Omental fat pad (tissue), 4 donors: ENCODE measurements around the gene ACVR1. TPM values are rescaled to one million over a fixed set of nuclear protein-coding genes. Genes with fewer than 3 reads are reported as not detected.

Experiments
- ATAC-seq: fragments of 150-250 bp; one replicate; pipeline ENCODE4 v1.9.1; 2016; ENCODE audit warnings: mild to moderate bottlenecking, moderate library complexity; ENCODE audit not compliant: low FRiP score
- DNase-seq: peaks from one replicate; pipeline ENCODE4 v3.0.0-alpha.2; 2019; ENCODE audit warnings: low spot score
- CTCF ChIP-seq, 3 donors: fragments of 450-650 bp; IDR thresholded peaks; one replicate each; pipeline ENCODE4 v1.5.1; 2016 to 2017; ENCODE audit warnings: antibody characterized with exemption in 3 of 3, mild to moderate bottlenecking in 3 of 3, moderate library complexity in 2 of 3
- total RNA-seq, 4 donors: library from RNA; depleted of rRNA; stranded (reverse); fragments of >200 nt; gene quantifications; one replicate each; pipeline ENCODE4 v1.1.0, GENCODE V29; 2016

ACVR1 gene
- total RNA-seq, 4 donors from 2014 or later, result 22.7 to 37.7 (median 28.2) TPM

- no peak for TF ChIP-seq CTCF (IDR thresholded peaks at IDR 0.05)
- DNase-seq (no peak), ATAC-seq (no peak)
Observed at GRCh38 chr2:157918319-157918718, 42.2 kb upstream of the ACVR1 start.

GRCh38 chr2:157911750-157912149 is 35.6 kb upstream of the ACVR1 start:
- DNase-seq, result no peak
- no peak for ATAC-seq
- no peak for TF ChIP-seq CTCF (IDR thresholded peaks at IDR 0.05)

GRCh38 chr2:157911246-157911645 is 35.1 kb upstream of the ACVR1 start:
- ATAC-seq, result no peak
- no peak for TF ChIP-seq CTCF (IDR thresholded peaks at IDR 0.05)
- DNase-seq, result no peak

- ATAC-seq, result no peak
- no peak for TF ChIP-seq CTCF (IDR thresholded peaks at IDR 0.05)
- DNase-seq, result no peak
Observed at GRCh38 chr2:157905092-157905491, 29.0 kb upstream of the ACVR1 start.

GRCh38 chr2:157903626-157904025 is 27.5 kb upstream of the ACVR1 start:
- no peak for TF ChIP-seq CTCF (IDR thresholded peaks at IDR 0.05)
- DNase-seq, result no peak
- no peak for ATAC-seq

- DNase-seq (no peak), ATAC-seq (no peak)
- no peak for TF ChIP-seq CTCF (IDR thresholded peaks at IDR 0.05)
Observed at GRCh38 chr2:157903151-157903550, 27.0 kb upstream of the ACVR1 start.

- TF ChIP-seq CTCF (IDR thresholded peaks at IDR 0.05), result no peak
- ATAC-seq, result no peak
- DNase-seq, result no peak
Observed at GRCh38 chr2:157902692-157903091, 26.6 kb upstream of the ACVR1 start.
